K562 (cell line): Measurements from ENCODE around the gene CGN. TPM values are rescaled to one million over a fixed set of nuclear protein-coding genes. Genes with fewer than 3 reads are reported as not detected.
A peak's percentile ranks its signal among the peaks of the same experiment; 100 is the strongest.

Experiments
- ATAC-seq: fragments of 200-7000 bp; cut with Tn5 transposase; 3 replicates; pipeline ENCODE4 v1.9.1; 2020; ENCODE audit warnings: moderate library complexity
- BruUV-seq: library from RNA; stranded (reverse); fragments of 400-500 nt; replicated peaks from 2 replicates; lab custom pipeline; 2021; lab: Mats Ljungman, UMichigan
- CTCF ChIA-PET: fragments of 300-600 bp; formaldehyde crosslinking; extraction: SDS; loops from one replicate; lab custom pipeline; 2021; ENCODE audit warnings: low intra/inter-chr PET ratio; lab: Yijun Ruan, JAX
- POLR2A ChIA-PET: fragments of 300-600, 350-650 bp; sonication (Branson Sonifier 250); formaldehyde crosslinking; extraction: SDS; loops from one replicate; lab custom pipeline; 2021; ENCODE audit warnings: antibody characterized with exemption, inconsistent platforms; lab: Yijun Ruan, JAX
- DNase-seq, 4 experiments: peaks; one replicate each; pipeline versions ENCODE4 v3.0.0 to v3.0.0-alpha.2; 2011 to 2018; ENCODE audit warnings: low spot score in 3 of 4, mixed read lengths in 3 of 4; ENCODE audit errors: extremely low read depth in 1 of 4
- FAIRE-seq: peaks from 2 replicates; lab custom pipeline; 2011; peaks lifted over from hg19 to GRCh38; lab: Jason Lieb, UNC
- H2AFZ ChIP-seq: 2 replicates; pipeline ENCODE4 v1.6.0; 2011; ENCODE audit warnings: low read depth, low read length, control low read depth, inconsistent platforms
- H3K27ac ChIP-seq: fragments of 200-600 bp; 3 replicates; pipeline ENCODE4 v1.8.0; 2011; ENCODE audit warnings: low read depth, mild to moderate bottlenecking, control low read depth, inconsistent platforms, low read length, moderate library complexity, mixed read lengths; ENCODE audit errors: extremely low read depth
- H3K27me3 ChIP-seq, 2 experiments: fragments of 300-600 bp in 1 of 2; 2 replicates in 1 of 2; 3 replicates in 1 of 2; pipeline versions ENCODE4 v1.6.0 to v1.8.0; 2011; ENCODE audit warnings: inconsistent platforms in 2 of 2, low read length in 2 of 2, mild to moderate bottlenecking in 1 of 2, mixed read lengths in 1 of 2, moderate library complexity in 1 of 2; ENCODE audit not compliant: control insufficient read depth in 2 of 2, insufficient read depth in 2 of 2
- H3K36me3 ChIP-seq: fragments of 300-600 bp; 3 replicates; pipeline ENCODE4 v1.8.0; 2011; ENCODE audit warnings: mild to moderate bottlenecking, low read length, inconsistent platforms; ENCODE audit not compliant: control insufficient read depth, insufficient read depth
- H3K4me1 ChIP-seq, 2 experiments: fragments of 200-600 bp in 1 of 2; replicated peaks in 1 of 2; 2 replicates in 1 of 2; 3 replicates in 1 of 2; pipeline versions ENCODE4 v1.5.1 to v1.8.0; 2011; ENCODE audit warnings: inconsistent platforms in 2 of 2, low read length in 2 of 2, mild to moderate bottlenecking in 1 of 2, mixed read lengths in 1 of 2, moderate library complexity in 1 of 2; ENCODE audit not compliant: control insufficient read depth in 2 of 2, insufficient read depth in 2 of 2
- H3K4me2 ChIP-seq: 2 replicates; pipeline ENCODE4 v1.6.1; 2011; ENCODE audit warnings: low read length, control low read depth, inconsistent platforms, mixed read lengths; ENCODE audit not compliant: insufficient read depth
- H3K4me3 ChIP-seq: fragments of 200-600 bp; sonication (generic), shearing (Covaris generic); 2 replicates; pipeline ENCODE4 v1.5.1; 2016; ENCODE audit warnings: control low read depth, inconsistent platforms
- H3K79me2 ChIP-seq: fragments of 200-600 bp; 3 replicates; pipeline ENCODE4 v1.8.0; 2011; ENCODE audit warnings: low read length, inconsistent platforms; ENCODE audit not compliant: control insufficient read depth, insufficient read depth
- H3K9ac ChIP-seq, 2 experiments: 2 replicates each; pipeline versions ENCODE4 v1.6.0 to v1.6.1; 2011; ENCODE audit warnings: low read depth in 2 of 2, low read length in 2 of 2, control low read depth in 1 of 2, inconsistent platforms in 1 of 2, mild to moderate bottlenecking in 1 of 2, mixed read lengths in 1 of 2; ENCODE audit not compliant: insufficient read depth in 1 of 2
- H3K9me1 ChIP-seq: one replicate; pipeline ENCODE4 v1.6.0; 2011; ENCODE audit warnings: inconsistent platforms, mild to moderate bottlenecking, low read length, moderate library complexity; ENCODE audit not compliant: control insufficient read depth, insufficient read depth
- H3K9me3 ChIP-seq: replicated peaks from 2 replicates; pipeline ENCODE4 v1.5.1; 2011; ENCODE audit warnings: low read depth, low read length, inconsistent platforms; ENCODE audit not compliant: control insufficient read depth, insufficient read depth
- H4K20me1 ChIP-seq: replicated peaks from 2 replicates; pipeline ENCODE4 v1.6.1; 2011; ENCODE audit warnings: low read length, inconsistent platforms, mixed read lengths; ENCODE audit not compliant: control insufficient read depth, insufficient read depth
- DMBX1 ChIP-seq: fragments of 250-450 bp; sonication (Bioruptor Pico); IDR thresholded peaks from 2 replicates; pipeline ENCODE4 v1.8.0; 2022; ENCODE audit warnings: inconsistent platforms, mild to moderate bottlenecking, moderate library complexity, borderline replicate concordance
- GABPB2 ChIP-seq: fragments of 250-450 bp; sonication (Bioruptor Pico); conservative IDR thresholded peaks from 2 replicates; pipeline ENCODE4 v1.5.1; 2021; ENCODE audit warnings: mild to moderate bottlenecking
- HNRNPUL1 ChIP-seq: fragments of 200-400 bp; formaldehyde crosslinking; IDR thresholded peaks from 2 replicates; pipeline ENCODE4 v1.6.1; 2017; ENCODE audit warnings: low read length
- KDM5B ChIP-seq: fragments of 200-600 bp; sonication (generic); IDR thresholded peaks from 2 replicates; pipeline ENCODE4 v1.6.1; 2012; ENCODE audit warnings: low read depth, mild to moderate bottlenecking, moderate library complexity, low read length, control low read depth, inconsistent platforms; ENCODE audit not compliant: insufficient replicate concordance
- NRF1 ChIP-seq, 2 experiments: fragments of 450-650 bp; IDR thresholded peaks in 1 of 2; conservative IDR thresholded peaks in 1 of 2; 2 replicates each; pipeline ENCODE4 v1.6.1; 2014; ENCODE audit warnings: mild to moderate bottlenecking in 2 of 2
- TAF7 ChIP-seq: fragments of 450-650 bp; IDR thresholded peaks from 2 replicates; pipeline ENCODE4 v1.6.1; 2016; ENCODE audit warnings: missing genetic modification characterization, missing compliant biosample characterization
- TAF9B ChIP-seq: fragments of 450-650 bp; IDR thresholded peaks from 2 replicates; pipeline ENCODE4 v1.6.1; 2018; ENCODE audit warnings: mild to moderate bottlenecking; ENCODE audit not compliant: partially characterized antibody
- ZC3H4 ChIP-seq: sonication (generic); formaldehyde crosslinking; IDR thresholded peaks from 2 replicates; pipeline ENCODE4 v1.9.0; 2021; ENCODE audit warnings: missing genetic modification reagents, borderline replicate concordance
- WGBS: fragments of 100-300 bp; shearing (Covaris generic); methylation state at CpG from one replicate; pipeline ENCODE4 v1.1.6; 2016; ENCODE audit warnings: low coverage, mixed read lengths; ENCODE audit not compliant: insufficient coverage; ENCODE audit errors: missing lambda C conversion rate; 5-methylcytosine and 5-hydroxymethylcytosine counted together
- in situ Hi-C: fragments of 300-500 bp; cut with MboI; formaldehyde crosslinking; loops from 4 replicates; pipeline ENCODE4 v1.15.0; 2018; ENCODE audit warnings: inconsistent platforms, mixed read lengths
- intact Hi-C: fragments of 100-400 bp; cut with micrococcal nuclease; formaldehyde crosslinking; loops from 2 replicates; pipeline ENCODE4 v1.14.2; 2022
- polyA plus RNA-seq, 8 experiments: library from polyadenylated mRNA; depleted of rRNA in 4 of 8; stranded (reverse) in 5 of 8; unstranded in 3 of 8; fragments of >200 nt; fragmentation: Nextera tagmentation in 2 of 8; fragmentation: Illumina TruSeq in 1 of 8; extraction: Ambion mirVana in 2 of 8; extraction: Trizol in 1 of 8; gene quantifications; 2 replicates each; pipeline versions ENCODE4 v1.2.1 to v1.2.3, GENCODE V29; 2011 to 2014; ENCODE audit warnings: inconsistent platforms in 1 of 8, missing spikeins in 1 of 8
- total RNA-seq, 7 experiments: library from RNA; depleted of rRNA in 6 of 7; stranded (reverse); fragments of >200 nt in 6 of 7; fragmentation: Illumina TruSeq in 2 of 7; extraction: Trizol in 2 of 7; gene quantifications; 2 replicates each; pipeline versions ENCODE4 v1.2.1 to v1.2.3, GENCODE V29; 2011 to 2021; ENCODE audit warnings: low replicate concordance in 1 of 7
- TF ChIP-seq, protein P1 (sequence below), 3 experiments: IDR thresholded peaks in 2 of 3; conservative IDR thresholded peaks in 1 of 3; 2 replicates each; pipeline ENCODE4 v1.5.1; 2011 to 2012; ENCODE audit warnings: low read length in 3 of 3, mild to moderate bottlenecking in 3 of 3, control low read depth in 2 of 3, improper control_type of control experiment in 1 of 3, inconsistent platforms in 1 of 3, low read depth in 1 of 3, mixed read lengths in 1 of 3, moderate library complexity in 1 of 3; ENCODE audit not compliant: insufficient read depth in 2 of 3
- TF ChIP-seq, protein P2 (sequence below): sonication (generic); formaldehyde crosslinking; IDR thresholded peaks from 2 replicates; pipeline ENCODE4 v1.8.0; 2022; ENCODE audit warnings: missing genetic modification reagents, mild to moderate bottlenecking, moderate library complexity, borderline replicate concordance
- TF ChIP-seq, protein P3 (sequence below): sonication (generic); formaldehyde crosslinking; IDR thresholded peaks from 2 replicates; pipeline ENCODE4 v1.9.0; 2022; ENCODE audit warnings: mild to moderate bottlenecking, missing genetic modification reagents

Gene CGN
- total and polyA plus RNA-seq, 9 of the 15 experiments (the other 6 are each of a cell fraction or from before 2014, with no cell fraction given): 0.03 to 1.4 (median 0.14) TPM; not detected in 2

DNA sequence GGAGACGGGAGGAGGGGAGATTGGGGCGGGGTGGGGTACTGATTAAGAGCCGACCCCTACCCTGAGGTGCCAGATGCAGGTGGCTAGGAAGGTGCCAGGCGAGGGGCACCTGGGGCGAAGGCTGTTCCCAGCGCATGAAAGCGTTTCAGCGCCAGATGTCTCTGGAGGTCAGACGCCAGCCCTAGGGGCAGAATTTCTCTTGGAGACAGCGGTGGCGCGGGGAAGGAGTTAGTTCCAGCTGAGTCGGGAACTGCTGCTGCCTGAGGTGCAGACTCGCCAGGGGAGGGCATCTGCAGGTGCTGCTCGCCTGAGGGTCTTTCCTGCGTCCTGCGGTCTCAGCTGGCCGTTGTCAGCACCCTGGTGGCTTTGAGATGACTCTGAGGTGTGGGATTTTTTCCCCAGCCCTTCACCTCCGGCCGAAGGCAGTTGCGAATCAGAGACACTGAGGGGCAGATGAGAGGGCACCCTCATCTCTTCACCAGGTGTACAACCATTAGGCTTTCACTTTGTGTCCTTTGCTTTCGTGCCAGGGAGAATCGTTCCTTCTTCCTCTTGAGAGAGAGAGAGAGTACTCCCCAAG lies 539 bp downstream of the CGN start:
- in situ Hi-C loops: no loop called here
- H3K27ac ChIP-seq: no peak overlapping the region

More for the DNA sequence above, 539 bp downstream of the CGN start:
- H4K20me1 ChIP-seq: no peaks in the 10 kb centered on the region; the same call in 1 of the 2 replicates
- peak overlapping the region; percentile 76; the same call in 1 of the 2 replicates for H2AFZ ChIP-seq
- TF ChIP-seq NRF1 (conservative IDR thresholded peaks at IDR 0.05 in 1 of 2, IDR thresholded peaks at IDR 0.05 in 1 of 2) (peak in 1 of 2 experiments; percentile 22; a peak in 1 of 4 replicates), HNRNPUL1 (no peak), ZC3H4 (CRISPR knock-in tag) (no peak), KDM5B (peak; percentile 29), GABPB2 (CRISPR knock-in tag) (no peak), TAF9B (no peak), TAF7 (no peak), DMBX1 (CRISPR knock-in tag) (no peak)
- TF ChIP-seq, protein P1, sequence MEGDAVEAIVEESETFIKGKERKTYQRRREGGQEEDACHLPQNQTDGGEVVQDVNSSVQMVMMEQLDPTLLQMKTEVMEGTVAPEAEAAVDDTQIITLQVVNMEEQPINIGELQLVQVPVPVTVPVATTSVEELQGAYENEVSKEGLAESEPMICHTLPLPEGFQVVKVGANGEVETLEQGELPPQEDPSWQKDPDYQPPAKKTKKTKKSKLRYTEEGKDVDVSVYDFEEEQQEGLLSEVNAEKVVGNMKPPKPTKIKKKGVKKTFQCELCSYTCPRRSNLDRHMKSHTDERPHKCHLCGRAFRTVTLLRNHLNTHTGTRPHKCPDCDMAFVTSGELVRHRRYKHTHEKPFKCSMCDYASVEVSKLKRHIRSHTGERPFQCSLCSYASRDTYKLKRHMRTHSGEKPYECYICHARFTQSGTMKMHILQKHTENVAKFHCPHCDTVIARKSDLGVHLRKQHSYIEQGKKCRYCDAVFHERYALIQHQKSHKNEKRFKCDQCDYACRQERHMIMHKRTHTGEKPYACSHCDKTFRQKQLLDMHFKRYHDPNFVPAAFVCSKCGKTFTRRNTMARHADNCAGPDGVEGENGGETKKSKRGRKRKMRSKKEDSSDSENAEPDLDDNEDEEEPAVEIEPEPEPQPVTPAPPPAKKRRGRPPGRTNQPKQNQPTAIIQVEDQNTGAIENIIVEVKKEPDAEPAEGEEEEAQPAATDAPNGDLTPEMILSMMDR (IDR thresholded peaks at IDR 0.05 in 2 of 3, conservative IDR thresholded peaks at IDR 0.05 in 1 of 3; ENCODE audit: insufficient read depth in 2 of 3, low read depth in 1 of 3, low read length in 3 of 3): 0 out of 6 replicates have a peak, but pooled peaks of 1 of the 3 experiments have one; percentile 12
- TF ChIP-seq, protein P2, sequence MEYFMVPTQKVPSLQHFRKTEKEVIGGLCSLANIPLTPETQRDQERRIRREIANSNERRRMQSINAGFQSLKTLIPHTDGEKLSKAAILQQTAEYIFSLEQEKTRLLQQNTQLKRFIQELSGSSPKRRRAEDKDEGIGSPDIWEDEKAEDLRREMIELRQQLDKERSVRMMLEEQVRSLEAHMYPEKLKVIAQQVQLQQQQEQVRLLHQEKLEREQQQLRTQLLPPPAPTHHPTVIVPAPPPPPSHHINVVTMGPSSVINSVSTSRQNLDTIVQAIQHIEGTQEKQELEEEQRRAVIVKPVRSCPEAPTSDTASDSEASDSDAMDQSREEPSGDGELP (CRISPR knock-in tag): peak; percentile 56; the same call in 1 of the 2 replicates
- TF ChIP-seq, protein P3, sequence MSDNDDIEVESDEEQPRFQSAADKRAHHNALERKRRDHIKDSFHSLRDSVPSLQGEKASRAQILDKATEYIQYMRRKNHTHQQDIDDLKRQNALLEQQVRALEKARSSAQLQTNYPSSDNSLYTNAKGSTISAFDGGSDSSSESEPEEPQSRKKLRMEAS: peak; percentile 2; the same call in 1 of the 2 replicates
- H3K9me3 ChIP-seq: no peaks in the 10 kb centered on the region
- FAIRE-seq: no peak
- 26% methylated on average over 20 of the region's 23 CpGs for WGBS
- no peaks in the 10 kb centered on the region for H3K36me3 ChIP-seq
- no peaks in the 10 kb centered on the region for H3K9me1 ChIP-seq
- H3K27me3 ChIP-seq: peaks cover 5 to 32% of the 10 kb centered on the region in 2 experiments; a peak in 3 of 5 replicates
- H3K4me3 ChIP-seq: peak overlapping the region; percentile 53
- H3K9ac ChIP-seq: peak overlapping the region in 1 of 2 experiments; percentile 89; a peak in 3 of 4 replicates
- CTCF ChIA-PET: no interaction called here
- peak in 1 of 4 experiments; percentile 27 for DNase-seq
- POLR2A ChIA-PET: interaction anchor here (0.6 to 1.1 kb wide), 4 partner anchors 12 to 32 kb away, joined by 3 to 5 read pairs (median 4); no protein-coding TSS in a partner anchor
- intact Hi-C loops: no loop called here
- ATAC-seq: peak; percentile 44
- BruUV-seq: no TSS peak
- peak overlapping the region; percentile 43 for H3K4me2 ChIP-seq
- H3K4me1 ChIP-seq: peaks cover 8 to 19% of the 10 kb centered on the region in 2 experiments; a peak in 3 of 5 replicates
- no peaks in the 10 kb centered on the region for H3K79me2 ChIP-seq
